ENCODE measurements around the gene SHROOM3.
"Not testable (repeated sequence)": the region's sequence is repeated elsewhere in the genome, so short reads cannot be mapped to it uniquely, and the experiment has no call there.

The SHROOM3 gene

DNA sequence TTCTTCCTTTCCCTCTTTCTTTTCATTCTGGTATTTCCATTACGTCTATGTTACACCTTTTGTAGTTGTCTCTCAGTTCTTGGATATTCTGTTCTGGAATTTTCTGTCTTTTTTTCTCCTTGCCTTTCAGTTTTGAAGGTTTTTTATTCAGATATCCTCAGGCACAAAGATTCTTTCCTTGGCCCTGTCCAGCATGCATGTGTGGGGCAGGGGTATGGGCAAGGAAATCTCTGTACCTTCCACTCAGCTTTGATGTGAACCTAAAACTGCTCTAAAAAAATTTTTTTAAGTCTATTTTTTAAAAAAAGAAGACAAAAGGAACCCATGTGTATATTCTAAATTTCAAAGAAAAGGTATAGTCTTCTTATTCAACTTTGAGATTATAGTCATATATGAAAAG lies 282.4 kb downstream of the SHROOM3 start:
- no peak overlapping the region for H3K4me3 ChIP-seq (ENCODE audit: low read depth, low read length)
- ChIA-PET CTCF (no interaction called here), POLR2A (no interaction called here)
- DNase-seq (ENCODE audit: low read depth, low spot score): no peak
- TF ChIP-seq CTCF (IDR thresholded peaks at IDR 0.05; ENCODE audit: insufficient read depth, low read length, missing control alignments): no peak

DNA sequence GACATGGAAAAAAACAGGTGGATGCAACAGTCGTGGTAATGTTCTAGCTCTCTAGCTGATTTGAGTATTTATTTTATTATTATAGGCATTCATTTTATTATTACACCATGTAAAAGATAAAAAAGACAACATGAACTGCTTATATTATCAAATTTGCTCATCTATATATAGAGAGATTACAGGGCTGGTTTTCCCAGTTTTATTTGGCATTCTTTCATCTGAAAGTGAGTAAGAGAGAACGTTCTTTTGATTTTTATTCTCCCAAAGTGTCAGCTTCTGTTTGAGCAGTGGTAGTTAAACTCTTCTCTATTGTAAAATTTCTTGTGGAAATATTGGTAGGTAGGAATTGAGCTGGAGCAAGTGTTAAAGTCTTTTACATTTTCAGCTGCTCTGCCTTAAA lies 283.0 kb downstream of the SHROOM3 start:
- ChIA-PET POLR2A (no interaction called here), CTCF (no interaction called here)
- TF ChIP-seq CTCF (IDR thresholded peaks at IDR 0.05; ENCODE audit: insufficient read depth, low read length, missing control alignments): no peak
- H3K4me3 ChIP-seq (ENCODE audit: low read depth, low read length): no peak overlapping the region
- no peak for DNase-seq (ENCODE audit: low read depth, low spot score)

DNA sequence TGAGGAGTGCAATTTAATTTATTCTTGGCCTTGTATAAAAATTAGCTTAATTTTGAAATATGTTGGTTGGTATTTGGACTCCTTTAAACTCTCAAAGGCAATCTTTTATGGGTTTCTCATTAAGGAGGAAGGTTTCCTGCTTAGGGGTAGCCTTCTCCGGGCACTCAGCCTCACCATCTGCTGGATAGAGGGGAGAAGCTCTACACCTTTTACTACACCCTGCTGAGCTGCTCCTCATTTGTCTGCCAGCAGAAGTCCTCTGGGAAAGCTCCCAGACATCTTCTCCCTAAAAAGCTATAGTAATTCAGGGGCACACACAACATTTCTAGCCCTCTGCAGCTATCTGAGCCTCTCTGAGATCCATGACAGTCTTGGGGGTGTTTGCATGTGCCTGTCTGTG lies 283.8 kb downstream of the SHROOM3 start:
- no peak for TF ChIP-seq CTCF (IDR thresholded peaks at IDR 0.05; ENCODE audit: insufficient read depth, low read length, missing control alignments)
- H3K4me3 ChIP-seq (ENCODE audit: low read depth, low read length): no peak overlapping the region
- ChIA-PET POLR2A (no interaction called here), CTCF (no interaction called here)
- no peak for DNase-seq (ENCODE audit: low read depth, low spot score)

GRCh38 chr4:76720121-76720520 lies 285.1 kb downstream of the SHROOM3 start:
- ChIA-PET CTCF (no interaction called here), POLR2A (no interaction called here)
- H3K4me3 ChIP-seq (ENCODE audit: low read depth, low read length): no peak overlapping the region
- TF ChIP-seq CTCF (IDR thresholded peaks at IDR 0.05; ENCODE audit: insufficient read depth, low read length, missing control alignments): no peak
- no peak for DNase-seq (ENCODE audit: low read depth, low spot score)

DNA sequence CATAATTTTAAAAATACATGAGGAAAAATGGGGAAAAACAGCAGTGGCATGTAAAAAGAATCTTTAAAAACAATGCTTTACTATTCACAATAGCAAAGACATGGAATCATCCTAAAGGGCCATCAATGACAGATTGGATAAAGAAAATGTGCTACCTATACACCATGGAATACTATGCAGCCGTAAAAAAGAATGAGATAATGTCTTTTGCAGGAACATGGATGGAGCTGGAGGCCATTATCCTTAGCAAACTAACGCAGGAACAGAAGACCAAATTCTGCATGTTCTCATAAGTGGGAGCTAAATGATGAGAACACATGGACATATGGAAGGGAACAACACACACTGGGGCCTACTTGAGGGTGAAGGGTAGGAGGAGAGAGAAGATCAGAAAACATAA lies 287.1 kb downstream of the SHROOM3 start:
- CTCF ChIA-PET: interaction anchor here (1.6 to 3.5 kb wide), 5 partner anchors 9 to 218 kb away, joined by 4 to 18 read pairs (median 4); no protein-coding TSS in a partner anchor
- H3K4me3 ChIP-seq (ENCODE audit: low read depth, low read length); DNase-seq (ENCODE audit: low read depth, low spot score); POLR2A ChIA-PET: not testable (repeated sequence)

DNA sequence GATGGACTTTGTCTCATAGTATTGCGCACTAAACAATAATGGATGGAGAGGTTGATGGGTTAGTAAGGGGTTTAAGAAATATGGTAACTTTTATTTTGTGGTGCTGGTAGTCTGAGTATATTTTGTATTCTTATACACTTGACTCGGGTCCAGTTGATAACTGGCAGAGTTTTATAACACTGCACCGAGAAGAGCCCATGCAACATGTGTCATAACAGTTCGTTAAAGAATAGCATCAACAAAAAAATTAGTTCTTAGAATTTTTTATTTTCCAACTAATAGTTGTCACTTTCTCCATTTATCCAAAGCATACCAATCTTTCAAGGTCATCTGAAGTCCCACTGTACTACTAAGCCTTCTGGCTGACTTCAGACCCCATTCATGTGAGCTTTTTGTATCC lies 287.8 kb downstream of the SHROOM3 start:
- no peak for TF ChIP-seq CTCF (IDR thresholded peaks at IDR 0.05; ENCODE audit: insufficient read depth, low read length, missing control alignments)
- CTCF ChIA-PET: interaction anchor here (0.9 to 3.5 kb wide), 8 partner anchors 10 to 212 kb away, joined by 3 to 18 read pairs (median 4); no protein-coding TSS in a partner anchor
- DNase-seq (ENCODE audit: low read depth, low spot score): no peak
- no peak overlapping the region for H3K4me3 ChIP-seq (ENCODE audit: low read depth, low read length)
- POLR2A ChIA-PET: no interaction called here

GRCh38 chr4:76723373-76723772 lies 288.3 kb downstream of the SHROOM3 start:
- CTCF ChIA-PET: interaction anchor here (0.9 to 3.5 kb wide), 7 partner anchors 10 to 31 kb away, joined by 3 to 18 read pairs (median 4); no protein-coding TSS in a partner anchor
- POLR2A ChIA-PET: no interaction called here
- peak; percentile 8 for TF ChIP-seq CTCF (IDR thresholded peaks at IDR 0.05; ENCODE audit: insufficient read depth, low read length, missing control alignments)
- H3K4me3 ChIP-seq (ENCODE audit: low read depth, low read length): no peak overlapping the region
- DNase-seq (ENCODE audit: low read depth, low spot score): no peak
